Fibroblast of skin of left quadriceps (primary cell): ENCODE results near the gene WNK1.
"Not testable (repeated sequence)": the region's sequence is repeated elsewhere in the genome, so short reads cannot be mapped to it uniquely, and the experiment has no call there.

ENCODE experiments used
- DNase-seq, 2 experiments: peaks; one replicate each; pipeline ENCODE4 v3.0.0-alpha.2; 2013; ENCODE audit warnings: low read depth in 2 of 2

Gene WNK1

DNA sequence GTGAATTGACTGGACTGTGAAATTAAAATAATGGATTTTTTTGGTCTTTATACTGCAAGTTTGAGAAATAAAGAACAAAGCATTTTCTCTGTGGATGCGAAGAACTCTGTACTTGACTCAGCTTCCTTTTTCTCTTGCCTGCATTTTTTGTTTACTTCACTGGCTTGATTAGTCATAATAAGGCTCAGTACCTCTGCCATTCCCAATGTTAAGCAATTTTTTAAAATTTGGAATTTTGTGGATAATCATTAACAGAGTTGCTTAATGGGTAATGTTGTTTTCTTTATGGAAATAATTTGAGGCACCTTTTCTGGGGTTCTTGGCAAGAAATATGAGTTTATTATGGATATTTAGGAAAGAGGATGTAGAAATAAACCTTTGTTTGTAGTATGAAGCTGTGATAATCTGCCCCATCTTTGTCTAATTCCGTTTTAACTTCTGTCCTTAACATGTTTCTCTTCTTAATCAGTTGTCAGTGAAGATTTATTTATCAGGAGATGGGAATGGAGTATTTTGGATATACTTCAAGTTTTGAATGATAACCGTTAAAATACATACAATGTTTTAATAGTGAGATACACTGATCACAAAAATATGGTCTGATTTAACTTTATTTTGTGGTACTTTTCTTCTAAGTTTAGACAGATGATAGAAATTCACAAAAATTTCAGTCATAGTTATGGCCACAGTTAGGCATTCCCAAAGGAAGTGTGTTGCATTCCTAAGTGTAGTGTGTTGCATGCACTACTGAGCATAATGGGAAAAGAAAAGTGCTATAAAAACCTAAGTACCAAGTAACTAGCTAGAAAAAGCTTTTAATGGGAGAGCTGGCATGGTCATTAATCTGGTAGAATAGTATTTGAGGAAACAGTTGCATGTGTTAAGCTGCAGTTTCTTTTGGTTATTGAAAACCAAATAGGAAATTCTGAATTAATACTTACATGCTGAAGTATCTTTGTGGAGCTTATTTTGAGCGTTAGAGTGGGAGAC, 27.7 kb downstream of the WNK1 start:
- peak; percentile 67 to 77 for DNase-seq

DNA sequence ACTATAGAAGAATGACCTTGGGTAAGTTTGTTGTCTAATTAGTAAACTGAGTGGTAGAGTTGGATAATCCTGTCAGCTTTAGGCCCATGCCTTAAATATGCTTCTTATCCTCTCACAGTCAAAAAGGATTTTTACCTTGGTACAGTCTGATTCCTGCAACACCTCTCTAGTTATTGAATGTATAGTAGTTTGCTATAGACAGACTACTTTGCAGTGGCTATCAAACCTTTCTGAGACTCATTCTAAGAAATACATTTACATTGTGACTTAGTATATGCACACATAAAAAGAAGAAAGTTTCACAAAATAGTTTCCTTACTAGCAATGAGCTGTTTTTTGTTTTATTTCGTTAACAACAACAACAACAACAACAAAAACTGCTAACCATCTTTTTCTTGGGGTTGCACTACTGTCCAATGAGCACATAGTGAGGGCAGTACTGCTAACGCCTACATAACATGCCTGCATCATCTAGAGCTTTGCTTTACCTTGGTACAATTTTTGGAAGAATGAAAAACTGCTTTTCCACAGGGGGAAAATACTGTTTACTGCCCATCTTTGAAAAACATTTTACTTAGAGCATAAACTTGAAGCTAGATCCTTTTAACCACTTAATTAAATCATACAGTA, 28.5 kb downstream of the WNK1 start:
- DNase-seq = no peak

DNA sequence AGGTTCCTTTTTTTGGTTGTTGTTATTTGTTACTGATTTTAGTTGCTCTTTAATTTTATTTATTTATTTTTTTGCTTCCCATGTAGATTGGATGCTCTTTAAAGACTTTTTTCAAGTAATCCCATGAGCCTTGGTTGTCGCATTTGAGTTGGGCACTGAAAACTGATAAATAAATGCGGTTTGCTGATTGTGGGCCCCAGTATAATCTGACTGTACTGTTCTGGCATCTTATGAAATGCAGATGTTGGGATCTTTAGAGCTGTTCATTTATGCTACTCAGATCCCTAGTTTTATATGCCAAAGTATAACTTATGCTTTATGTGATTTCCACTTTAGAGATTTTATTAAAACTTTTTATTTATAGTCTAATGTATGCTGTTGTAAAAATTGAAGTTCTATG, 33.3 kb downstream of the WNK1 start:
- DNase-seq = no peak

DNA sequence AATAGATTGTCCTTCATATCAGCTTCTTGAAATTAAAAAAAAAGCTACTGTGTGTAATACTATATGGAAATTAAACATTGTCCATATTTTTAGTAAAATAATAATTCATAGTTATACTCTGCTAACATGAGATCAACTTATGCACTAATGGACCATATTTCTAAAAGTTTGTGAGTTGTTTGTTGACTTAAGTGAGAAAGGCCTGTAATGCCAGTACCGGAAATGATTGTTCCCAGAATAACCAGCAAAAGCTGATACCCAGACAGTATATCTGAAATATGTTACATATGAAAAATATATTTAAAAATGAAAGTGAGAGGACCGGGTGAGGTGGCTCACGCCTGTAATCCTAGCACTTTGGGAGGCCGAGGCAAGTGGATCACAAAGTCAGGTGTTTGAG, 35.9 kb downstream of the WNK1 start:
- no peak for DNase-seq

DNA sequence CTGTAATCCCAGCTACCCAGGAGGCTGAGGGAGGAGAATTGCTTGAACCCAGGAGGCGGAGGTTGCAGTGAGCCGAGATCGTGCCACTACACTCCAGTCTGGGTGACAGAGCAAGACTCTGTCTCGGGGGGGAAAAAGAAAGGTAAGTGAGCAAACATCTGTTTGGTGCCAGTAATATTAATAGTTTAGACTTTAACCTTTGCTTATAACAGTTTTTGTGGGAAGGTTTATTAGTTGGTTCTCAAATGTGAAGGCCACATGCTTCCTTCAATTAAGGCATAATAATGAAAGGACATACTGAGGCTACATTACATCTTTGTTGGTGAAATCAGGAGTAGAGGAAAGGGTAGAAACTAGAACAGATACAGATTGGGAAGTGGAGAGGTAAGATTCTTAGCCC, 36.4 kb downstream of the WNK1 start:
- DNase-seq = not testable (repeated sequence)

DNA sequence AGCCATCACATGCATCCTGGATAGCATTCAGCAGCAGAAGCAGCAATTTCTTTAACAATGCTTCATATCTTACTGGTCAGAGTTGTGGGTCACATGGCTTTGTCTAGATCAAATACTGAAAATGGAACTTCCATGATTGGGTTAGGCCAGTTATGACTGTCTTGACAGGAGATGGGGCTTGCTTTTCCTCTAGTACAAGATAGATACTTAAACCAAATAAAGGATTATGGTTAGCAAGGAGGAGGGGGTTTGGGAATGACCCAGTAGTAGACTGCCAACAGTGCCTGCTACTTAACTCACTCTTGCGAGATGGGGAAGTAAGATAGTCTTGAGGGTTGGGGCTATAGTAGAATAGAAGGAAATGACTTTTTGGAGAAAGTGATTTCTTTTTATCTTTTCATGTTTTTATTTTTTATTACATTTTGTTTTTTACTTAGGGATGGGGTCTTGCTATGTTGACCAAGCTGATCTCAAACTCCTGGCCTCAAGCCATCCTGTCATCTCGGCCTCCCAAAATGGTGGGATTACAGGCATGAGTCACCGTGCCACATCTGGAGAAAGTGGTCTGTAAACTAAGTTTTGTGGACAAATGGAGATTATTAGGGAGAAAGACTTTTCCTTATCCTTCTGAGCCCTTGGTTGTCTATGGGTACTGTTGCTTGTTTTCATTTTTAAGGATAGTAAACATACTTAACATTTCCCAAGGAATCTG, 37.6 kb downstream of the WNK1 start:
- no peak for DNase-seq

DNA sequence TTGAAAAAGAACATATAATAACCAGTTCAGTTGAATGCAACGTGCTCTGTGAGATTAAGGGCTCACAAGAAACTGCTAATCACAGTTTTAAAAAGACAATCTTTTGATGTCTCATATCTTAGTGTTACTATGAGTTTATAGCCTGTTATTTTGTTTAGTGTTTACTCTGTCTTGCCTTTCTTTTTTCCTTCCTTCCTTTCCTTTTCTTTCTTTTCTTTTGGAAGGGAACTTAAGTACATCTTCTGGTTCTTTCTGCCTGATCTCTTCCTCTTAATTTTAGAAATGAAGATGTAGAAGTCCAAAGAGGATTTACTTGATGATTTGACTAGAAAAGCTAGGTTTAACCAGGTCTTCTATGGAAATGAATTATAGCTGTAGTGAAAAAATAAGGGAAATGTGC, 38.2 kb downstream of the WNK1 start:
- DNase-seq = no peak

DNA sequence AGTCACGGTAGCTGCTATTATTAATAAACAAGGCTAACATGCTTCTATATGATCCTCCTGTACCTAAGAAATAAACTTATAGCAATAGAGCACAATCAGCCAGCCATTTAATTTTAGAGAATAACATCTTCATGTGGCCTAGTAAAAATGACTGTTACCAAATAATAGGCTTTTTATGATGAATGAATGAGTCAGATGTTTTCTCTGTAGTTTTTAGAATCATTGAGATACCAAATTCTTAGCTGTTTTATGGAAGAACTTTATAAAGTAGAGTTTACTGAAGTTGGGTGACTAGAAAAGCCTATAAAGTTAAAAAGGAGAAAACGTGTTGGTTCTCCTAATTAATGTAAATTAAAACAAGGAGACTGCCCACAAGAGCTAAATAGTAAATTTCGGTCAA, 40.7 kb downstream of the WNK1 start:
- no peak for DNase-seq

DNA sequence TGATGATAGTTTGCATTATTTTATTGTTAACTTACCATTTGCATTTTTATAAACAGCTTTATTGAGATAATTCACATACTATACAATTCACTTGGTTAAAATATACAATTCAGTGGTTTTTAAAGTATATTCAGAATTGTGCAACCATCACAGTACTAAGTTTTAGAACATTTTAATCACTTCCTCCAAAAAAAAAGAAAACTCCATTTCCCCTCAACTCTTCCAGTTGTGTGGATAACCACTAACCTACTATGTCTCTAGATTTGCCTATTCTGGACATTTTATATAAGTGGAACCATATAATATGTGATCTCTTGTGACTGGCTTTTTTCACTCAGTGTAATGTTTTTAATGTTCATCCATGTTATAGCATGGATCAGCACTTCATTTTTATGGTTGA, 41.3 kb downstream of the WNK1 start:
- no peak for DNase-seq

DNA sequence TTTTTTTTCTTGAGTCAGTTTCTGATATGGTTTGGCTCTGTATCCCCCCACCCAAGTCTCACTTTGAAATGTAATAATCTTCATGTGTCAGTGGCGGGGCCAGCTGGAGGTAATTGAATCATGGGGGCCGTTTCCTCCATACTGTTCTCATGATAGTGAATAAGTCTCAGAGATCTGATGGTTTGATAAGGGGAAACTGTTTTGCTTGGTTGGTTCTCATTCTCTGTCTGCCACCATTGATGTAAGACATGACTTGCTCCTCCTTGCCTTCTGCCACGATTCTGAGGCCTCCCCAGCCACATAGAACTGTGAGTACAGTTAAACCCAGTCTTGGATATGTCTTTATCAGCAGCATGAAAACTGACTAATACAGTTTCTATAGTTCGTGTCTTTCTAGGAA, 42.9 kb downstream of the WNK1 start:
- DNase-seq = no peak

DNA sequence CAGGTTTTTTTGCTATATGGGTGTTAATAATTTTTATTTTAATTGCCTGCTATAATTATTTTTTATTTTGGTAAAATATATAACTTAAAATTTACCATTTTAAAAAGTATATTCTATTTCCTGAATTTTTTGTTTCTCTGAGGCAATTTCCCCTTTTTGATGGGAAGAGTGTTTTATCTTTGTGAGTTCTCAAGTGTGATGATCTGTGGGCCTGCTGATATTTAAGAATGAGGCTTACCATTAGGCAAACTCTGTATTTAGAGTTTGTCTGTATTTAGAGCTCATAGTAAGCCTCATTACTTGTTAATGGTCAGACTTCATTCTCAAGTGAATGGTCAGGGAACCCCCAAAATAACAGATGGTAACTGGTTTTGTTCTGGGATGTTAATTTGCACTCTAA, 48.0 kb downstream of the WNK1 start:
- no peak for DNase-seq

DNA sequence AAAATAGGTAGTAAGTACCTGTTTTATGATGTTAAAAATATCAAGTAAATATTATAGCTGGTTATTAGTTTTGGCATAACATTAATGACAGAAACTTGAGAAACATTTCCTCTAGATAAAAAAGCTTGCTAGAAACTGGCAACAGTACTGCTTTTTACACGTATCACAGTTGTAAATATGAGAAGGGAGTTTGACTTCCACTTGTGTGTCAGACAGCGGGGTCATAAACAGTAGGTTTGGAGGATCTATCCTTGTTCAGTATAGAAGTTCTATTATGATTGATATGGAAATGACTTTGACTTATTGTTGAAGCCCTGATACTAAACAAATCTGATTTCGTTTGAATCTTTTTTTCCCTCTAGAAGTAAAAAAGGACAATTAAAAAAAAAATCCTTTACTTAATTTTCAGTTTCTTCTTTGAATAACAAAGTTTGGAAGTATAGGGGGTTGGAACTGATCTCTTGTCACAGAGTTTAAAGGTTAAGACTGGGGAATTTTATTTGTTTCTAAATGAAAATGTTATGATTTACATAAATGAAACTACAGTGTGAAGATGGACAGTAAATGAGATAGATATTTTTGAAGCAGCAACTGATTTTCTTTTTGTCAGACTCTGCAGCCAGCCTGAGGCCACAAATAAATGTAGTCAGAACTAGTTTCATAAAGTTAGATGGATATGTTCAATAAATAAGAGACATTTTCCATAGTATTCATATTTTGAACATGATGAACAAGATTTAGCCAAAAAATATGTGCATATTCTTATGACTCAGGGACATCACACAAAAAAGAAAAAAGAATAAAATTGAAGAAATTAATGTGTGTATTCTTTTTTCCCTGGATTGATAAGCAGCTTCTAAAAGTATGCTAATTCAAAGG, 50.1 kb downstream of the WNK1 start:
- DNase-seq = no peak

DNA sequence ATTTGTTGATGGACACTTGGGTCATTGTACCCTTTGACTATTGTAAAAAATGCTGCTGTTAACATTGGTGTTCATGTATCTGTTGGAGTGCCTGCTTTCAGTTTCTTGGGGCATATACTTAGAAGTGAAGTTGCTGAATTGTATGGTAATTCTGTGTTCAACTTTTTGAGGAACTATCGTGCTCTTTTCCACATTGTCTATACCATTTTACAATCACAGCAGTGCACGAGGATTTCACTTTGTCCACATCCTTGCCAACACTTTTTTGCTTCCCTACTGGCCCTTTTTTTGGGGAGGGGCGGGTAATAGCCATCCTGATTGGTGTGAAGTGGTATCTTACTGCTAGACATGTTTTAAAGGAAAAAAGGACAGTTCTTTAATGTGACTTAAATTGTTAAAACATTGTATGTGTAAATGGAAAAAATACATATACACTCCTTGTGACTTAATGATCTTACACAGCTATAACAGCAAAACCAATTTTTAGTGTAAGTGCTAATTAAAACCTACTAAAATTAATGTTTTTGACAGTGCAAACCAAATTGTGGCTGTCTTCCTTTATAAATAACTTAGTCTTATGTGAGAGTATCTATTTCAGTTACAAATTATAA, 52.7 kb downstream of the WNK1 start:
- no peak for DNase-seq

DNA sequence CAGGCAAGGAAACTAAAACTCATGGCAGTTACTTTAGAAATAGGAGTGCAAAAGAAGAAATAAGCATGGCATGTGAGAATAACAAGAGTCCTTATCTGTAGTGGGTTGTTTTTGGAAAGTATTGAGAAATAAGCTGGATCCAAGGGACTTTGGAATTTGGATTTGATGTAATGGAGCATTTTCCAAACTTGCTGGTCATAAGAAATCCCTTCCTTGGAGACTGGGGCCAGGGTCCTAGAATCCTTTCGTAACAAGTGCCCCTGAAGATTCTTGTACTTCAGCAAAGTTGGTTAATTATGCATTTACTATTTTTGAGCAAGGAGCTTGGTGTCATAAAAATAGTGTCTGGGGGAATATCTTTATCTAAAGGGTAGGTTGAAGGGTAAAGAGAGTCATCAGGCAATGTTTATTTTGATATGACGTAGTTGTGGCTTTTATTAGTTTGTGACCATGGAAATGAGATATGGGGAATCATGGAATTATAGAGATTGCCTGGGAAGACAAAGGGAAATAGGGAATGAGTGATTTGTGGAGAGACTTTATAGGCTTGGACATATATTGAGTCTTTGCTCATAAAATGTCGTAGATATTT, 53.9 kb downstream of the WNK1 start:
- DNase-seq = no peak

DNA sequence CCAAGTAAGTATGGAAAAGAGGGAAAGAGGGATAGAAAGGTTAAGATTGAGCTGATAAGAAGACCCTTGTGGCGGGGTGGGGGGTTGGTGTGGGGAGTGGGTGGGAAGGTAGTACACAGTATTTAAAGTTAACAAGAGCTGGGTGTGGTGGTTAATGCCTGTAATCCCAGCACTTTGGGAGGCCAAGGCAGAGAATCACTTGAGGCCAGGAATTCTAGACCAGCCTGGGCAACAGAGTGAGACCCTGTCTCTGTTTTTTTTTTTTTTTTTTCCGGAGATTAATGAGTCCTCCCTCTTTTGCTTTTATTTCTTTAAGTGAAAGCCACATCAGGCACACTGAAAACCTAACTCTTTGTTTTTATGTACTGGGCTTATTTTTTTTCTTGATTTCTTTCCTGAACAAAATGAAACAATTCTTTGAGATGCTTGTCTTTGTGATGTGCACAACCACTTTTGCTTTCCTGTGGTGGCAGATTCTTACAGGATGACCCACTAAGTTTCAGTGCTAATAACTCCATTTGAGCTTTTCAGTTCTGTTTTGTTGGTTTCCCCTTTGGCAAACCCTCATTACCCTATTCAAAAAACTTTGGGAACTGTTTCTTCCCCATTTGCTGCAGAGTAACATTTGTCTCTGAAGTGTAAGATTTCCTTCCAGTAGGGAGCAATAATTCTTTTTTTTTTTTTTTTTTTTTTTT, 54.8 kb downstream of the WNK1 start:
- no peak for DNase-seq

DNA sequence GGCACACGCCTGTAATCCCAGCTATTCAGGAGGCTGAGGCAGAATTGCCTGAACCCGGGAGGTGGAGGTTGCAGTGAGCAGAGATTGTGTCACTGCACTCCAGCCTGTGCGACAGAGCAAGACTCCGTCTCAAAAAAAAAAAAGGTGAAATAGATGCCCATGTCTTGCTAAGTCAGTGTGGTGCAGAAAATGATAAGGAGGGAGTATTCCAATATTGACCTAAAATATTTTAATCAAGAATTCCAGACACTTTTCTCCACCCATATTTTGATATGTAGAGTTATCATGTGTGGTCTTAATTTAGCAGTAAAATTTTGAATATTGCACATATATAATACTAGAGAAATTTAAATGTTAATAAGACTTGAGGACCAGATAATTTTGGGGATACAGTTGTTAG, 57.7 kb downstream of the WNK1 start:
- no peak for DNase-seq

DNA sequence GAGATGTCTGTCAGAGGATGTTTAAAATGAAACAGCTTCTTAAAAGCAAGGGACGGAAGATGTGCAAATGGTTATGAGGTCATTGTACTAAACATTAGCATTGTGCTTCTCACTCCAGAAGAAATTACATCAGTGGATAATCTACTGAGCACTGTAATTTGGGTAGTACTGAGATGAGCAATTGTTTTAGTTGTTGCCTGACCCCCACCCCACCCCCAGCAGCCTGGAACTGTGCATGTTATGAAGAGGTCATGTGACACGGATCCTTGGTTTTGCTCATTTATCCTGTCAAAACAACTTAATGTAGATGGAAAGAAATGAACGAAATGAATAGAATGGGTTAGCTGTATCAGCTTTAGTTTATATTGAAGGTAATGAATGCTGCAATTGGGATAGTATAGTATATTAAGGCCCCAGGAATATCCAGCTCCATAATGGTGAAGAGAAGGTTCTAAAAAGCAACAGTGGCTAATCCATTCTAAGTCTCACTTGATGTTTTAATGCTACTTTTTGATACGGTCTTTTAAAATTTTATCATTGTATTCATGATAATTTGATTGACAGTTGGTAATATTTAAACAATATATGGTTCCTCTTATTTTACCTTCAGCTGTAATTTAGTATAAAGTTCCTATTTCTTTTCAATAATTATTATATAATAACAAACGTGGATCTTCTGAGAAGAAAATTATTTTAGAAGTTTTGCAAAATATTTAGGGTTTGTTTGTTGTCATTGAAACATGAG, 58.5 kb downstream of the WNK1 start:
- no peak for DNase-seq

DNA sequence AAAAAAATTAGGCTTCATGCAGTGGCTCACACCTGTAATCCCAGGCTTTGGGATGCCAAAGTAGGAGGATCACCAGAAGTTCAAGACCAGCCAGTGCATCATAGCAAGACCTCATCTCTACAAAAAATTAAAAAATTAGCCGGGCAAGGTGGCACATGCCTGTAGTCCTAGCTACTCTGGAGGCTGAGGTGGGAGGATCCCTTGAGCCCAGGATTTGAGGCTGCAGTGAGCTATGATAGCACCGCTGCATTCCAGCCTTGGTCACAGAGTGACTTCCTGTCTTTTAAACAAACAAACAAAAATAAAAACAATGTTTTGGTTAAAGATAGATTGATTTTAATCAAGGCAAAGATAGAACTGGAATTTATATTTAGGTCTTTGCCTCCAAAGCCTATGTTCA, 60.6 kb downstream of the WNK1 start:
- DNase-seq = no peak

DNA sequence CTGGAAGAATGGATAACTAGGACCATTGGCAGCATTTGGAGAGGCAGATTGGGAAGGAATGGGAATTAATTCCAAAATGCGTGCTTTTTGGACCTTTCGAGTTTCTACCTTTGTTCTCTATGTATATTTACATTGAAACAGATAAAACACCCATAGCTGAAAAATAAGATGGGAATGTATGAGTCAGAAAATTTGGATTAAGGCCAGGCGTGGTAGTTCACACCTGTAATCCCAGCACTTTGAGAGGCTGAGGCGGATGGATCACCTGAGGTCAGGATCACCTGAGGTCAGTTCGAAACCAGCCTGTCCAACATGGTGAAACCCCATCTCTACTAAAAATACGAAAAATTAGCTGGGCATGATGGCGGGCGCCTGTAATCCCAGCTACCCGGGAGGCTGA, 65.1 kb downstream of the WNK1 start:
- not testable (repeated sequence) for DNase-seq
